K562 (cell line): ENCODE data around the gene DTL. TPM values are rescaled to one million over a fixed set of nuclear protein-coding genes. Genes with fewer than 3 reads are reported as not detected.

Experiments used
- ATAC-seq: fragments of 200-7000 bp; cut with Tn5 transposase; 3 replicates; pipeline ENCODE4 v1.9.1; 2020; ENCODE audit warnings: moderate library complexity
- BruUV-seq: library from RNA; stranded (reverse); fragments of 400-500 nt; replicated peaks from 2 replicates; lab custom pipeline; 2021; lab: Mats Ljungman, UMichigan
- CTCF ChIA-PET: fragments of 300-600 bp; formaldehyde crosslinking; extraction: SDS; loops from one replicate; lab custom pipeline; 2021; ENCODE audit warnings: low intra/inter-chr PET ratio; lab: Yijun Ruan, JAX
- POLR2A ChIA-PET: fragments of 300-600, 350-650 bp; sonication (Branson Sonifier 250); formaldehyde crosslinking; extraction: SDS; loops from one replicate; lab custom pipeline; 2021; ENCODE audit warnings: antibody characterized with exemption, inconsistent platforms; lab: Yijun Ruan, JAX
- DNase-seq, 4 experiments: peaks; one replicate each; pipeline versions ENCODE4 v3.0.0 to v3.0.0-alpha.2; 2011 to 2018; ENCODE audit warnings: low spot score in 3 of 4, mixed read lengths in 3 of 4; ENCODE audit errors: extremely low read depth in 1 of 4
- FAIRE-seq: peaks from 2 replicates; lab custom pipeline; 2011; peaks lifted over from hg19 to GRCh38; lab: Jason Lieb, UNC
- H2AFZ ChIP-seq: 2 replicates; pipeline ENCODE4 v1.6.0; 2011; ENCODE audit warnings: low read depth, low read length, control low read depth, inconsistent platforms
- H3K27ac ChIP-seq: fragments of 200-600 bp; 3 replicates; pipeline ENCODE4 v1.8.0; 2011; ENCODE audit warnings: low read depth, mild to moderate bottlenecking, control low read depth, inconsistent platforms, low read length, moderate library complexity, mixed read lengths; ENCODE audit errors: extremely low read depth
- H3K27me3 ChIP-seq, 2 experiments: fragments of 300-600 bp in 1 of 2; 2 replicates in 1 of 2; 3 replicates in 1 of 2; pipeline versions ENCODE4 v1.6.0 to v1.8.0; 2011; ENCODE audit warnings: inconsistent platforms in 2 of 2, low read length in 2 of 2, mild to moderate bottlenecking in 1 of 2, mixed read lengths in 1 of 2, moderate library complexity in 1 of 2; ENCODE audit not compliant: control insufficient read depth in 2 of 2, insufficient read depth in 2 of 2
- H3K36me3 ChIP-seq: fragments of 300-600 bp; 3 replicates; pipeline ENCODE4 v1.8.0; 2011; ENCODE audit warnings: mild to moderate bottlenecking, low read length, inconsistent platforms; ENCODE audit not compliant: control insufficient read depth, insufficient read depth
- H3K4me1 ChIP-seq, 2 experiments: fragments of 200-600 bp in 1 of 2; replicated peaks in 1 of 2; 2 replicates in 1 of 2; 3 replicates in 1 of 2; pipeline versions ENCODE4 v1.5.1 to v1.8.0; 2011; ENCODE audit warnings: inconsistent platforms in 2 of 2, low read length in 2 of 2, mild to moderate bottlenecking in 1 of 2, mixed read lengths in 1 of 2, moderate library complexity in 1 of 2; ENCODE audit not compliant: control insufficient read depth in 2 of 2, insufficient read depth in 2 of 2
- H3K4me2 ChIP-seq: 2 replicates; pipeline ENCODE4 v1.6.1; 2011; ENCODE audit warnings: low read length, control low read depth, inconsistent platforms, mixed read lengths; ENCODE audit not compliant: insufficient read depth
- H3K4me3 ChIP-seq: fragments of 200-600 bp; sonication (generic), shearing (Covaris generic); 2 replicates; pipeline ENCODE4 v1.5.1; 2016; ENCODE audit warnings: control low read depth, inconsistent platforms
- H3K79me2 ChIP-seq: fragments of 200-600 bp; 3 replicates; pipeline ENCODE4 v1.8.0; 2011; ENCODE audit warnings: low read length, inconsistent platforms; ENCODE audit not compliant: control insufficient read depth, insufficient read depth
- H3K9ac ChIP-seq, 2 experiments: 2 replicates each; pipeline versions ENCODE4 v1.6.0 to v1.6.1; 2011; ENCODE audit warnings: low read depth in 2 of 2, low read length in 2 of 2, control low read depth in 1 of 2, inconsistent platforms in 1 of 2, mild to moderate bottlenecking in 1 of 2, mixed read lengths in 1 of 2; ENCODE audit not compliant: insufficient read depth in 1 of 2
- H3K9me1 ChIP-seq: one replicate; pipeline ENCODE4 v1.6.0; 2011; ENCODE audit warnings: inconsistent platforms, mild to moderate bottlenecking, low read length, moderate library complexity; ENCODE audit not compliant: control insufficient read depth, insufficient read depth
- H3K9me3 ChIP-seq: replicated peaks from 2 replicates; pipeline ENCODE4 v1.5.1; 2011; ENCODE audit warnings: low read depth, low read length, inconsistent platforms; ENCODE audit not compliant: control insufficient read depth, insufficient read depth
- H4K20me1 ChIP-seq: replicated peaks from 2 replicates; pipeline ENCODE4 v1.6.1; 2011; ENCODE audit warnings: low read length, inconsistent platforms, mixed read lengths; ENCODE audit not compliant: control insufficient read depth, insufficient read depth
- CEBPG ChIP-seq, 3 experiments: fragments of 200-800 bp in 1 of 3; sonication (Bioruptor generic) in 1 of 3; sonication (generic) in 1 of 3; formaldehyde crosslinking in 1 of 3; IDR thresholded peaks in 2 of 3; conservative IDR thresholded peaks in 1 of 3; 2 replicates each; pipeline versions ENCODE4 v1.6.1 to v1.8.0; 2016 to 2022; ENCODE audit warnings: missing compliant biosample characterization in 2 of 3, missing genetic modification characterization in 2 of 3, mild to moderate bottlenecking in 1 of 3, missing genetic modification reagents in 1 of 3
- DMBX1 ChIP-seq: fragments of 250-450 bp; sonication (Bioruptor Pico); IDR thresholded peaks from 2 replicates; pipeline ENCODE4 v1.8.0; 2022; ENCODE audit warnings: inconsistent platforms, mild to moderate bottlenecking, moderate library complexity, borderline replicate concordance
- POLR2AphosphoS2 ChIP-seq: IDR thresholded peaks from 2 replicates; pipeline ENCODE4 v1.6.1; 2012; ENCODE audit warnings: low read length, improper control_type of control experiment
- STAT5B ChIP-seq: fragments of 250-450 bp; sonication (Bioruptor Pico); IDR thresholded peaks from 2 replicates; pipeline ENCODE4 v1.8.0; 2021; ENCODE audit warnings: mild to moderate bottlenecking, inconsistent platforms
- ZNF146 ChIP-seq: IDR thresholded peaks from one replicate; pipeline ENCODE4 v1.6.1; 2018; ENCODE audit warnings: missing compliant biosample characterization; ENCODE audit not compliant: unreplicated experiment
- ZNF431 ChIP-seq: sonication (generic); formaldehyde crosslinking; IDR thresholded peaks from 2 replicates; pipeline ENCODE4 v1.8.0; 2022; ENCODE audit warnings: mild to moderate bottlenecking, missing genetic modification reagents
- ZNF766 ChIP-seq: fragments of 200-800 bp; sonication (Bioruptor generic); conservative IDR thresholded peaks from 2 replicates; pipeline ENCODE4 v1.6.1; 2016; ENCODE audit warnings: missing genetic modification characterization, missing compliant biosample characterization
- WGBS: fragments of 100-300 bp; shearing (Covaris generic); methylation state at CpG from one replicate; pipeline ENCODE4 v1.1.6; 2016; ENCODE audit warnings: low coverage, mixed read lengths; ENCODE audit not compliant: insufficient coverage; ENCODE audit errors: missing lambda C conversion rate; 5-methylcytosine and 5-hydroxymethylcytosine counted together
- in situ Hi-C: fragments of 300-500 bp; cut with MboI; formaldehyde crosslinking; loops from 4 replicates; pipeline ENCODE4 v1.15.0; 2018; ENCODE audit warnings: inconsistent platforms, mixed read lengths
- intact Hi-C: fragments of 100-400 bp; cut with micrococcal nuclease; formaldehyde crosslinking; loops from 2 replicates; pipeline ENCODE4 v1.14.2; 2022
- polyA plus RNA-seq, 8 experiments: library from polyadenylated mRNA; depleted of rRNA in 4 of 8; stranded (reverse) in 5 of 8; unstranded in 3 of 8; fragments of >200 nt; fragmentation: Nextera tagmentation in 2 of 8; fragmentation: Illumina TruSeq in 1 of 8; extraction: Ambion mirVana in 2 of 8; extraction: Trizol in 1 of 8; gene quantifications; 2 replicates each; pipeline versions ENCODE4 v1.2.1 to v1.2.3, GENCODE V29; 2011 to 2014; ENCODE audit warnings: inconsistent platforms in 1 of 8, missing spikeins in 1 of 8
- total RNA-seq, 7 experiments: library from RNA; depleted of rRNA in 6 of 7; stranded (reverse); fragments of >200 nt in 6 of 7; fragmentation: Illumina TruSeq in 2 of 7; extraction: Trizol in 2 of 7; gene quantifications; 2 replicates each; pipeline versions ENCODE4 v1.2.1 to v1.2.3, GENCODE V29; 2011 to 2021; ENCODE audit warnings: low replicate concordance in 1 of 7
- TF ChIP-seq, protein P1 (sequence below): sonication (generic); formaldehyde crosslinking; IDR thresholded peaks from 2 replicates; pipeline ENCODE4 v1.8.0; 2022; ENCODE audit warnings: missing genetic modification reagents, mild to moderate bottlenecking, borderline replicate concordance
- TF ChIP-seq, protein P2 (sequence below): sonication (generic); formaldehyde crosslinking; IDR thresholded peaks from 2 replicates; pipeline ENCODE4 v1.8.0; 2023; ENCODE audit warnings: mild to moderate bottlenecking, missing genetic modification reagents
- TF ChIP-seq, protein P3 (sequence below): fragments of 450-650 bp; formaldehyde crosslinking; IDR thresholded peaks from 2 replicates; pipeline ENCODE4 v1.4.0; 2020; ENCODE audit warnings: mild to moderate bottlenecking, moderate library complexity
- TF ChIP-seq, protein P4 (sequence below): sonication (generic); formaldehyde crosslinking; IDR thresholded peaks from 2 replicates; pipeline ENCODE4 v1.8.0; 2022; ENCODE audit warnings: mild to moderate bottlenecking, missing genetic modification reagents

Gene DTL
- total and polyA plus RNA-seq, 9 of the 15 experiments (the other 6 are each of a cell fraction or from before 2014, with no cell fraction given) = 38.3 to 81.0 (median 63.2) TPM

DNA sequence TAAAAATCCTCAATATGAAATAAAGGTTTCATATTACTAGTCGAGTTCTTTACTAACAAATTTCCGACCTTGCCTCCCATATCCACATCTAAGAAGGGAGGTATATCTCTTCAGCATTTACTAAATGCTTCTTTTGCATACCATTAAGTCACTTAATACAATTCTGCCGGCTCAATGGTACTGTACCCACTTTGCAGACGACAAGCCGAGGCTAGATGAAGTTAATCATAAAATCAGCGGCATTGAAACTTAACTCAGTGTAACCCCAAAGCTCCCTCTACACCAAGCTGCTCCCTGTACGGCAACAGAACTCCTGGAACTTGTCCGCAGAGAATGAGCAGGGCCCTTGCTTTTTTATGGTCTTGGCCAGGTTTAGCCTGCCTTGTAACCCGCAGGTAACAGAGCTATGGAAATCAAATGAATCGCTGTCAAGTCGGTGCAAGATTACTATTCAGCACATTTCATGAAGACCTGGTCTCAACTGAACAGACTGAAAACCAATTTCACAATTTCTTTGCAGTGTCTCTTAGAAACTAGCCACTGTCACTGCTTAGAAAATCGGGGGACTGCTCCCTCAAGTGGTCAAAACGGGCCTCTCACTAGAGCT is 929 bp upstream of the DTL start:
- DNase-seq = no peak
- Histone ChIP-seq H3K27ac (peak overlapping the region; percentile 96), H3K27me3 (no peaks in the 10 kb centered on the region), H2AFZ (peak overlapping the region; percentile 99), H3K4me2 (peak overlapping the region; percentile 91), H3K79me2 (peaks cover 93% of the 10 kb centered on the region), H3K9me3 (no peaks in the 10 kb centered on the region), H3K4me3 (peak overlapping the region; percentile 74), H4K20me1 (peaks cover 13% of the 10 kb centered on the region), H3K4me1 (peaks cover 4 to 34% of the 10 kb centered on the region in 2 experiments; a peak in 4 of 5 replicates), H3K9me1 (no peaks in the 10 kb centered on the region), H3K9ac (peak overlapping the region; percentile 84 to 98), H3K36me3 (peaks cover 54% of the 10 kb centered on the region)
- ATAC-seq = peak; percentile 36
- BruUV-seq = TSS peak; percentile 60
- in situ Hi-C loops (loop anchor here (25.0 kb wide), 1 partner anchor 347 kb away; the partner anchor contains the start of gene NEK2), intact Hi-C loops (loop anchor here (1.0 to 2.0 kb wide), 6 partner anchors 22 to 354 kb away; partner anchors contain the start of gene LPGAT1)
- FAIRE-seq = no peak
- 2% methylated on average over 13 of the region's 13 CpGs for WGBS
- ChIA-PET CTCF (interaction anchor here (0.5 to 2.6 kb wide), 6 partner anchors 21 to 354 kb away, joined by 3 to 22 read pairs (median 8); no protein-coding TSS in a partner anchor), POLR2A (interaction anchor here (0.6 to 3.8 kb wide), 28 partner anchors 9 to 574 kb away, joined by 3 to 36 read pairs (median 4); partner anchors contain the start of genes ATF3, NEK2 and NENF)
- TF ChIP-seq, protein P1, sequence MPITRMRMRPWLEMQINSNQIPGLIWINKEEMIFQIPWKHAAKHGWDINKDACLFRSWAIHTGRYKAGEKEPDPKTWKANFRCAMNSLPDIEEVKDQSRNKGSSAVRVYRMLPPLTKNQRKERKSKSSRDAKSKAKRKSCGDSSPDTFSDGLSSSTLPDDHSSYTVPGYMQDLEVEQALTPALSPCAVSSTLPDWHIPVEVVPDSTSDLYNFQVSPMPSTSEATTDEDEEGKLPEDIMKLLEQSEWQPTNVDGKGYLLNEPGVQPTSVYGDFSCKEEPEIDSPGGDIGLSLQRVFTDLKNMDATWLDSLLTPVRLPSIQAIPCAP (CRISPR knock-in tag) = no peak
- TF ChIP-seq, protein P2, sequence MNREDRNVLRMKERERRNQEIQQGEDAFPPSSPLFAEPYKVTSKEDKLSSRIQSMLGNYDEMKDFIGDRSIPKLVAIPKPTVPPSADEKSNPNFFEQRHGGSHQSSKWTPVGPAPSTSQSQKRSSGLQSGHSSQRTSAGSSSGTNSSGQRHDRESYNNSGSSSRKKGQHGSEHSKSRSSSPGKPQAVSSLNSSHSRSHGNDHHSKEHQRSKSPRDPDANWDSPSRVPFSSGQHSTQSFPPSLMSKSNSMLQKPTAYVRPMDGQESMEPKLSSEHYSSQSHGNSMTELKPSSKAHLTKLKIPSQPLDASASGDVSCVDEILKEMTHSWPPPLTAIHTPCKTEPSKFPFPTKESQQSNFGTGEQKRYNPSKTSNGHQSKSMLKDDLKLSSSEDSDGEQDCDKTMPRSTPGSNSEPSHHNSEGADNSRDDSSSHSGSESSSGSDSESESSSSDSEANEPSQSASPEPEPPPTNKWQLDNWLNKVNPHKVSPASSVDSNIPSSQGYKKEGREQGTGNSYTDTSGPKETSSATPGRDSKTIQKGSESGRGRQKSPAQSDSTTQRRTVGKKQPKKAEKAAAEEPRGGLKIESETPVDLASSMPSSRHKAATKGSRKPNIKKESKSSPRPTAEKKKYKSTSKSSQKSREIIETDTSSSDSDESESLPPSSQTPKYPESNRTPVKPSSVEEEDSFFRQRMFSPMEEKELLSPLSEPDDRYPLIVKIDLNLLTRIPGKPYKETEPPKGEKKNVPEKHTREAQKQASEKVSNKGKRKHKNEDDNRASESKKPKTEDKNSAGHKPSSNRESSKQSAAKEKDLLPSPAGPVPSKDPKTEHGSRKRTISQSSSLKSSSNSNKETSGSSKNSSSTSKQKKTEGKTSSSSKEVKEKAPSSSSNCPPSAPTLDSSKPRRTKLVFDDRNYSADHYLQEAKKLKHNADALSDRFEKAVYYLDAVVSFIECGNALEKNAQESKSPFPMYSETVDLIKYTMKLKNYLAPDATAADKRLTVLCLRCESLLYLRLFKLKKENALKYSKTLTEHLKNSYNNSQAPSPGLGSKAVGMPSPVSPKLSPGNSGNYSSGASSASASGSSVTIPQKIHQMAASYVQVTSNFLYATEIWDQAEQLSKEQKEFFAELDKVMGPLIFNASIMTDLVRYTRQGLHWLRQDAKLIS (CRISPR knock-in tag) = no peak; the same call in 1 of the 2 replicates
- TF ChIP-seq POLR2AphosphoS2 (no peak), STAT5B (CRISPR knock-in tag) (no peak), ZNF146 (CRISPR knock-in tag) (no peak), ZNF431 (CRISPR knock-in tag) (no peak; the same call in 1 of the 2 replicates), DMBX1 (no peak), ZNF766 (CRISPR knock-in tag) (no peak), CEBPG (CRISPR knock-in tag; IDR thresholded peaks at IDR 0.05) (peak; percentile 81), CEBPG (tag; conservative IDR thresholded peaks at IDR 0.05 in 1 of 2, IDR thresholded peaks at IDR 0.05 in 1 of 2) (peak; percentile 86 to 91)
- TF ChIP-seq, protein P3, sequence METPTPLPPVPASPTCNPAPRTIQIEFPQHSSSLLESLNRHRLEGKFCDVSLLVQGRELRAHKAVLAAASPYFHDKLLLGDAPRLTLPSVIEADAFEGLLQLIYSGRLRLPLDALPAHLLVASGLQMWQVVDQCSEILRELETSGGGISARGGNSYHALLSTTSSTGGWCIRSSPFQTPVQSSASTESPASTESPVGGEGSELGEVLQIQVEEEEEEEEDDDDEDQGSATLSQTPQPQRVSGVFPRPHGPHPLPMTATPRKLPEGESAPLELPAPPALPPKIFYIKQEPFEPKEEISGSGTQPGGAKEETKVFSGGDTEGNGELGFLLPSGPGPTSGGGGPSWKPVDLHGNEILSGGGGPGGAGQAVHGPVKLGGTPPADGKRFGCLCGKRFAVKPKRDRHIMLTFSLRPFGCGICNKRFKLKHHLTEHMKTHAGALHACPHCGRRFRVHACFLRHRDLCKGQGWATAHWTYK (CRISPR knock-in tag) = 0 out of 2 replicates have a peak, but pooled peaks have one; percentile 7
- TF ChIP-seq, protein P4, sequence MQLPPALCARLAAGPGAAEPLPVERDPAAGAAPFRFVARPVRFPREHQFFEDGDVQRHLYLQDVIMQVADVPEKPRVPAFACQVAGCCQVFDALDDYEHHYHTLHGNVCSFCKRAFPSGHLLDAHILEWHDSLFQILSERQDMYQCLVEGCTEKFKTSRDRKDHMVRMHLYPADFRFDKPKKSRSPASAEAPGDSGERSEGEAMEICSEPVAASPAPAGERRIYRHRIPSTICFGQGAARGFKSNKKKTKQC (CRISPR knock-in tag) = no peak
